Measurements from ENCODE around the gene VWC2L. TPM values are rescaled to one million over a fixed set of nuclear protein-coding genes. Genes with fewer than 3 reads are reported as not detected.
A peak's percentile ranks its signal among the peaks of the same experiment; 100 is the strongest.

VWC2L gene
- total RNA-seq, 1 experiment from 2014 or later = not detected

GRCh38 chr2:214484239-214484638 is 73.4 kb downstream of the VWC2L start:
- H3K4me3 ChIP-seq = no peak overlapping the region
- DNase-seq (ENCODE audit: low read depth in 1 of 2, low spot score in 2 of 2) = peak in 1 of 2 experiments; percentile 9
- H3K27me3 ChIP-seq (replicated peaks) = 0 out of 2 replicates have a peak, but pooled peaks cover 4% of the 10 kb centered on the region
- no peak overlapping the region for H3K27ac ChIP-seq
- no peaks in the 10 kb centered on the region for H3K4me1 ChIP-seq (replicated peaks)
- no peaks in the 10 kb centered on the region for H3K36me3 ChIP-seq
- no peaks in the 10 kb centered on the region for H3K9me3 ChIP-seq (replicated peaks)

DNA sequence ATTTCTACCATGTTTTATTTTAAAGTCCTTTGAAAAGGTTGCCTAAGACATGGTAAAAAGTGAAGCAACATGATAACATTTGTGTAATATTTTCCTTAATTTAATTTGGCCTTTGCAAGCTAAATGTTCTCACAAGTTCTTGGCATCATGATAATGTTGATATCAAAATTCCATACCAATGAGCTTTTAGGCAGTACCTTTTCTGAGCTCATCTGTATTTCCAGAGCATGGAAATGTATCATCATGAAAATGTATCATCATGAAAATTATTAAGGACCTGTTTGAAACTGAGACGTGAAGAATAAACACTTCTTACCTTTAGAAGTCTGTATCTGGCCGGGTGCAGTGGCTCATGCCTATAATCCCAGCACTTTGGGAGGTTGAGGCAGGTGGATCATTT is 73.8 kb downstream of the VWC2L start:
- no peak for DNase-seq (ENCODE audit: low read depth in 1 of 2, low spot score in 2 of 2)
- Histone ChIP-seq H3K27ac (no peak overlapping the region), H3K36me3 (no peaks in the 10 kb centered on the region), H3K4me1 (replicated peaks) (no peaks in the 10 kb centered on the region), H3K27me3 (replicated peaks) (0 out of 2 replicates have a peak, but pooled peaks cover 4% of the 10 kb centered on the region), H3K9me3 (replicated peaks) (no peaks in the 10 kb centered on the region), H3K4me3 (no peak overlapping the region)

GRCh38 chr2:214489181-214489580 is 78.3 kb downstream of the VWC2L start:
- H3K4me3 ChIP-seq = no peak overlapping the region
- no peak for DNase-seq (ENCODE audit: low read depth in 1 of 2, low spot score in 2 of 2)
- H3K4me1 ChIP-seq (replicated peaks) = no peaks in the 10 kb centered on the region
- H3K36me3 ChIP-seq = no peaks in the 10 kb centered on the region
- H3K9me3 ChIP-seq (replicated peaks) = no peaks in the 10 kb centered on the region
- no peak overlapping the region for H3K27ac ChIP-seq
- H3K27me3 ChIP-seq (replicated peaks) = no peaks in the 10 kb centered on the region

DNA sequence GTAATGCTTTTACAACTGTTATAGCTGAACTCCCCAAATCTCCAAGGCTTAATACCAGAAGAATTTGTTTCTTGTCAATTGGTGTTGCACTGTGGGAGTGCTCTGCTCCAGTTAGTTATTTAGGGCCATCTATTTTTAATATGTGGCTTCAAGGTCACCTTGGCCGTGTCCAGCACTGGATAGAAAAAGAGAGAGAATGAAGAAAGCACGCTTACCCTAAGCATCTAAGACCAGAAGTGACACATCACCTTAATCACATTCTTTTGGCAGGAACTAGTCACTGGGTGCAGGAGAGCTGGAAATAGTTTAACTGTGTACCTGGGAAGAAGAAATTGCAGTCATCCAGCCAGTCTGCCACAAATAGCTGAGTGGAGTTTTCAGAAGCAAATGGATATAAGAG is 78.8 kb downstream of the VWC2L start:
- no peak overlapping the region for H3K27ac ChIP-seq

GRCh38 chr2:214492152-214492551 is 81.3 kb downstream of the VWC2L start:
- H3K36me3 ChIP-seq = no peaks in the 10 kb centered on the region
- no peaks in the 10 kb centered on the region for H3K27me3 ChIP-seq (replicated peaks)
- DNase-seq (ENCODE audit: low read depth in 1 of 2, low spot score in 2 of 2) = no peak
- no peaks in the 10 kb centered on the region for H3K4me1 ChIP-seq (replicated peaks)
- no peaks in the 10 kb centered on the region for H3K9me3 ChIP-seq (replicated peaks)
- no peak overlapping the region for H3K27ac ChIP-seq
- no peak overlapping the region for H3K4me3 ChIP-seq

More for the DNA sequence above, 78.8 kb downstream of the VWC2L start:
- H3K4me1 ChIP-seq (replicated peaks) = no peaks in the 10 kb centered on the region
- H3K4me3 ChIP-seq = no peak overlapping the region
- no peaks in the 10 kb centered on the region for H3K9me3 ChIP-seq (replicated peaks)
- no peaks in the 10 kb centered on the region for H3K27me3 ChIP-seq (replicated peaks)
- DNase-seq (ENCODE audit: low read depth in 1 of 2, low spot score in 2 of 2) = no peak
- no peaks in the 10 kb centered on the region for H3K36me3 ChIP-seq

DNA sequence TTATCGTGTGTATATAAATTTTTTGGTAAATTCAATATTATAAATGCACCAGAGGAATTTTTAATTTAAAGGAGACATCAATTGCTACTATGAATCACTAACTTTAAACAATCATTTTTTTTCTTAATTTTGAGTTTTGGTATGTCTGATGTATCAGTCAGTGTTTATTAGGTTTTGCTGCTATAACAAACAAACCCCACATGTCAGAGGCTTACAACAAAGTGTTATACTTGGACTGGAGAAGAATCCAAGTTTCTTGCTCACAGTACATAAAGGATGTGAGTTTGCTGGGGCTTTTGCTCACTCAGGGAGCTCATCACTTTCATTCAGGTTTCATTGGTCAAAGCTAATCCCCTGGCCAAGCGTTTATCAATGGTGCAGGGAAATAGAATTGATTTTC is 81.8 kb downstream of the VWC2L start:
- Histone ChIP-seq H3K4me1 (replicated peaks) (no peaks in the 10 kb centered on the region), H3K4me3 (no peak overlapping the region), H3K9me3 (replicated peaks) (no peaks in the 10 kb centered on the region), H3K36me3 (no peaks in the 10 kb centered on the region), H3K27ac (no peak overlapping the region), H3K27me3 (replicated peaks) (no peaks in the 10 kb centered on the region)
- no peak for DNase-seq (ENCODE audit: low read depth in 1 of 2, low spot score in 2 of 2)

DNA sequence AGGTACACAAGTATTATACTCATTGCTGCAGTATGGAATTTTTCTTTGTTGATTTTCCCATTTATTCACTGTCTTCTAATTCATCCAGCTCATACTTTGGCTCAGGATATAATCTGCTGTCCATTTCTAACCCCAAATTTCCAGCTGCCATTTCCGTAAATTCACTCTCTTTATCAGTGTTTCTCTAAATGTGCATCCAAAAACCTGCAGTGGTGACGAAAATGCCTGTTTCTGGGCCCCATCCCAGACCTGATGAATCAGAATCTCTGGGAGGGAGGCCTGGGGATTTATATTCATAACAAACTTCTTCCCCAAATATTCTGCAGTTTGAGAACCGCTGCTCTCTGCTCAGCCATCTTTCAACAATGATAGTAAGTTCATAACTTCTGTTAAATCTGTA is 86.6 kb downstream of the VWC2L start:
- no peak overlapping the region for H3K27ac ChIP-seq
- no peaks in the 10 kb centered on the region for H3K27me3 ChIP-seq (replicated peaks)
- H3K4me1 ChIP-seq (replicated peaks) = no peaks in the 10 kb centered on the region
- no peaks in the 10 kb centered on the region for H3K9me3 ChIP-seq (replicated peaks)
- no peak for DNase-seq (ENCODE audit: low read depth in 1 of 2, low spot score in 2 of 2)
- no peaks in the 10 kb centered on the region for H3K36me3 ChIP-seq
- H3K4me3 ChIP-seq = no peak overlapping the region

- Histone ChIP-seq H3K9me3 (replicated peaks) (no peaks in the 10 kb centered on the region), H3K36me3 (no peaks in the 10 kb centered on the region), H3K4me1 (replicated peaks) (no peaks in the 10 kb centered on the region), H3K27ac (no peak overlapping the region), H3K27me3 (replicated peaks) (no peaks in the 10 kb centered on the region), H3K4me3 (no peak overlapping the region)
- no peak for DNase-seq (ENCODE audit: low read depth in 1 of 2, low spot score in 2 of 2)
Observed at GRCh38 chr2:214503568-214503967, 92.7 kb downstream of the VWC2L start.

GRCh38 chr2:214504599-214505376 is 93.9 kb downstream of the VWC2L start:
- Histone ChIP-seq H3K4me3 (no peak overlapping the region), H3K36me3 (no peaks in the 10 kb centered on the region), H3K27ac (no peak overlapping the region), H3K27me3 (replicated peaks) (no peaks in the 10 kb centered on the region), H3K4me1 (replicated peaks) (no peaks in the 10 kb centered on the region), H3K9me3 (replicated peaks) (no peaks in the 10 kb centered on the region)
- DNase-seq (ENCODE audit: low read depth in 1 of 2, low spot score in 2 of 2) = no peak

GRCh38 chr2:214507032-214507431 is 96.2 kb downstream of the VWC2L start:
- Histone ChIP-seq H3K36me3 (no peaks in the 10 kb centered on the region), H3K4me3 (no peak overlapping the region), H3K4me1 (replicated peaks) (no peaks in the 10 kb centered on the region), H3K9me3 (replicated peaks) (no peaks in the 10 kb centered on the region), H3K27ac (no peak overlapping the region), H3K27me3 (replicated peaks) (no peaks in the 10 kb centered on the region)
- no peak for DNase-seq (ENCODE audit: low read depth in 1 of 2, low spot score in 2 of 2)

GRCh38 chr2:214514704-214515103 is 103.8 kb downstream of the VWC2L start:
- H3K27me3 ChIP-seq (replicated peaks) = no peaks in the 10 kb centered on the region
- DNase-seq (ENCODE audit: low read depth in 1 of 2, low spot score in 2 of 2) = no peak
- no peaks in the 10 kb centered on the region for H3K4me1 ChIP-seq (replicated peaks)
- no peaks in the 10 kb centered on the region for H3K36me3 ChIP-seq
- no peak overlapping the region for H3K27ac ChIP-seq
- H3K4me3 ChIP-seq = no peak overlapping the region
- no peaks in the 10 kb centered on the region for H3K9me3 ChIP-seq (replicated peaks)

DNA sequence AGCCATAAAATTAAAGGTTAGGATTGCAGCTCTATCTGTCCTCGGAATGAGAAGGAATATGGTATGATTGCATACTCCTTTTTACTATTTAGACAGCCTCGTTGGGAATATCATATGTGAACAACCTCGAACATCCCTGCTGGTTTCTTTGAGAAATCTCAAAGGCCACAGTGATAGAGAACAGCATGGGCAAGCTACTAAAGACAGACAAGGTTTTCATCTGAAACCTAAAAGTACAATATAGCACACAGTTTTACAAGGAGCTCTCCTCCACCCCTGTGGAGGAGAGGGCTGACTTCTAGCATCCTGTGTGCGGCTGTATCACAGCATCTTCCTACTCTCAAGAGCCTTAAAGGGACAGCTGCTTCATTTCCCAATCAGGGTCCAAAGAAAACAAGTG is 104.3 kb downstream of the VWC2L start:
- Histone ChIP-seq H3K27ac (no peak overlapping the region), H3K27me3 (replicated peaks) (no peaks in the 10 kb centered on the region), H3K4me3 (no peak overlapping the region), H3K4me1 (replicated peaks) (no peaks in the 10 kb centered on the region), H3K9me3 (replicated peaks) (no peaks in the 10 kb centered on the region), H3K36me3 (no peaks in the 10 kb centered on the region)
- DNase-seq (ENCODE audit: low read depth in 1 of 2, low spot score in 2 of 2) = no peak

GRCh38 chr2:214519258-214519818 is 108.5 kb downstream of the VWC2L start:
- Histone ChIP-seq H3K27me3 (replicated peaks) (no peaks in the 10 kb centered on the region), H3K4me1 (replicated peaks) (no peaks in the 10 kb centered on the region), H3K4me3 (no peak overlapping the region), H3K9me3 (replicated peaks) (no peaks in the 10 kb centered on the region), H3K27ac (no peak overlapping the region), H3K36me3 (no peaks in the 10 kb centered on the region)
- no peak for DNase-seq (ENCODE audit: low read depth in 1 of 2, low spot score in 2 of 2)

DNA sequence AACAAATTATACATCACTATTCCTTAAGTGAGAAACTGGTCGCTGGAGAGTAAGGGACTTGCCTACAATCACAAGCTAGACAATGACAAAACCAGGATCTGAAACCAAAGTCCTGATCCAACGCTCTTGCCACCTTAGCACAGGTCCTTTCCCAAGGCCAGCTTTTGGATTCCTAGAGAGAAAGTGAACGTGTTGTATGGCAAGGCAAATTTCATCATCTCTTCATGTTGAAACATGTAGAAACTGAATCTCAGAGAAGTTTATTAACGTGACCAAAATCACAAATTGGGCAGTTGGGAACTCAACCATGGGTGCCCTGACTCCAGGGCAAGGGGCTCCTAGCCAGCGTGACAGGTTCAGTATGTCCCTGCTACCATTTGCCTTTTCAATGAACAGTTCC is 118.2 kb downstream of the VWC2L start:
- Histone ChIP-seq H3K27ac (no peak overlapping the region), H3K4me3 (no peak overlapping the region), H3K27me3 (replicated peaks) (no peaks in the 10 kb centered on the region), H3K9me3 (replicated peaks) (no peaks in the 10 kb centered on the region), H3K4me1 (replicated peaks) (peaks cover 11% of the 10 kb centered on the region), H3K36me3 (no peaks in the 10 kb centered on the region)
- no peak for DNase-seq (ENCODE audit: low read depth in 1 of 2, low spot score in 2 of 2)
